ENCODE data around the gene STX1A.

Gene STX1A

DNA sequence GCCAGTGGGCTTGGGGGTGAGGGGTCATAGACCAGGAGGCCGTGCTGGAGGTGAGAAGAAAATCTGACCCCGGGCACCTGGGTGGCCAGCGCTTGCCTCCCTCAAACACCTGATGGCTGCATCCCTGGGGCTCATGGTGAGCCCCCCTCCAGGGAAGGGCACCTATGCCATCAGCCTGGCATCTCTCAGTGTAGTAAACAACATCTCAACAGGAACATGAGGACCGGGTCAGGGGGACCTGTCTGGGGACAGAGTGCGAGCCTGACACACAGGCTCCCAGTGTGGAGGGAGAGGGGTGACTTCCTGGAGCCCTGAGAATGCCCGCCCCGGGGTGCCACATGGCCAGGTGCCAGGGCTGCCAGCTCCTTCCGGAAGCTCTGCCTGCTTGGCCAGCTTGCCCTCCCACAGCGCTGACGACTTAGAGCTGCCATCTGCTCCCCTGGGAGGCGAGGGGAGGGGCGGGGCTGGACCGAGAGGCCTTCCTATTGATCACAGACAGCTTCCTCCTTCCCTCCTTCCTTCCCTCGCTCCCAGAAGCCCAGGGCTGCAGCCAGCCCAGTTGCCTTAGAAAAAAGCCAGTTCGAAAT is 12.3 kb downstream of the STX1A start:
- DNase-seq (ENCODE audit: low read depth in 2 of 2): no peak

DNA sequence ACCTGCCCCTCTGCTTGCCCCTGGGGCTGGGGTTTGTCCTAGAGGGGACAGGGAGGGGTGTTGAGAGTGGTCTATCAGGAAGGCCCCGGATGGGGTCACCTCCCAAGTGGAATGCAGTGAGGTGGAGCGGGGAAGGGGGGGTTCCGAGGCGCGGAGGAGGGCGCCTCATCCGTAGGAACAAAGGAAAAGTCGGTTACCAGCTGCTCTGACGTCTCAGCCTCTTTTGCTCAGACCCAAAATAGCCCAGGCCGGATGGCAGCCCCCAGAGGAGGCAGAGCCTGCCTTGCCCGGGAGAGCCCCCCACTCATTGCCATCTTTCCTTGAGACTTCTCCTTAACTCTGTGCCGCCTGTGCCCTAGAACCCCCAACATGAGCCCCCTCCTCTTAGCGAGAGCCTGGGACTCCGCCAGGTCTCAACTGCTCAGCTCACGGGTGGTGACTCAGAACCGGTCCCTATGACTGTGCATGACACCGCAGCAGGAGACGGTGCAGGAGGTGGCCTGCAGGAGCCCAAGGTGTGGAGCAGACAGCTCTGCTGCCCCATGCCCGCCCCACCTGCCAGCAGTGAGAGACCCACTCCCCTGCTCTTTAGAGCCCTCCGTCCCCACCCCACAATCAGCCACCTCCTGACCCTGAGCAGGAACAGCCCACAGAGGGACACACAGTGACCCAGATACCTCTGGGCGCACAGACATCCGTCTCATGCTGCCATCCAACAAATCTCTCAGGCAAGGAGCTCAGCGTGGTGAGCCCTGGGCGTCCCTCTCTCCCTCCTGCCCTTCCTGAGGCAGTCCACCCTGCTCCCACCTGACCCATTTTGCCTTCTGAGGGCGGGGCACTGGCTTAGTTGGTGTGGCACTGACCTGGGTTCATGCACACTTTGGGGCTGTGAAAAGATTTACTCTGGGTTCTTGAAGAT is 13.1 kb downstream of the STX1A start:
- no peak for DNase-seq (ENCODE audit: low read depth in 2 of 2)

- DNase-seq (ENCODE audit: low read depth in 2 of 2): no peak
Observed at GRCh38 chr7:73705551-73705920, 13.9 kb downstream of the STX1A start.

DNA sequence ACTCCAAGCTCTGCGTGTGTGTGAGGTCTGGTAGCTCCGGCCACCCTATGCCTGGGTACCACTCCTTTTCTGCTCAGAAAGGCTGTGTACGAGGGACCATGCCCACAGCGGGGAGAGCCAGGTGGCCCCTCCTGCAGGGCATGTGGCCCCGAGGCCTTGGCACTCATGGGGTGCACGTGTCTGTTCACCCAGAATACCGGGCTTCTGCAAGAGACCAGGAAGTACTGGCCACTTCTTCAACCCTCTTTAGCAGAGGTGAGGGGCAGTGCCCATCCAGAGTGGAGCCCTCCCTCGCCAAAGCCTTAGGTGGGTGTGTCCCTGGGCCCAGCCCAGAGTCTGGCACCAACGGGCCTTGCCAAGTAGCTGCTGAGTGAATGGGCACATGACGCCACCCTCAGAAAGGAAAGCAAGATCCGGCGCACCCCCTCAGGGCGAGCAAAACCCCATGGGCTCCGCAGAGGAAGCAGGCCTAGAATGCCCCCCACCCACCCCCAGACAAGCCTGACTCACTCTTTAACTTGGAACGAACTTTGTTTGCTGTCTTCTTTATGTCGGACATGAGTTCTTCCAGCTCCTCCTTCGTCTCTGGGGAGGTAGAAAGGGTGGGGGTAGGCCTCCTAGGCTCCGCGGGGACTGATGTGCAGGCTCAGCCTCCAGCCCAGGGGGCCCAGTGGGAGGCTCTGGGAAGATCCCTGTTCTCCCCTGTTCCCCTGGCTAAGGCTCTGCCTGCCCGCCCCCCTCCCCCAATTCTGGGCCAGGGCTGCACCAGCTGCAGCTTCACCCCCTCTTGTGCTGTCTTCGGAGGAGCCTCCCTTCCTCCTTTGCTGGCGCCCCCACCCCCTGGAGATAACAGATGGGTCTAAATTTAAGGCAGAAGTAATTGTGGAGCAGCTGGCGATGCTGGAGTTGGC is 14.6 kb downstream of the STX1A start:
- no peak for DNase-seq (ENCODE audit: low read depth in 2 of 2)

- DNase-seq (ENCODE audit: low read depth in 2 of 2): no peak
Observed at GRCh38 chr7:73703757-73704639, 15.5 kb downstream of the STX1A start.

DNA sequence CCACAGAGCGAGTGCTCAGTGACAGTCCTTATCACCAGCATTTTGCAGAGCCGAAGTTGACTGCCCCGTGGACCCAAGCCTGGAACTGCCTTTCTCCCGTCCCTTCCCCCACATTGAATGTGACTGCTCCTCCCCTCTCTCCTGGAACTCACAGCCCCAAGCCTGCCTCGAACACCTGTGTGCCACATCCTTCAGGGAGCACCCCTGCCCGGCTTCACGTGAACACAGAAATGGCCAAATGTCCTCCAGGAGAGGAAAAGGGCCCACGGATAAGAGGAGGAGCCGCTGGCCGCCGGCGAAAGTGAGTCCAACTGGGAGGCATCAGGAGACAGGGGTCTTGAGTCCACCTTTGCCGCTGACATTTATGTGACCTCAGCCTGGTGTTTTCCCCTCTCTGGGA is 16.2 kb downstream of the STX1A start:
- DNase-seq (ENCODE audit: low read depth in 2 of 2): no peak

DNA sequence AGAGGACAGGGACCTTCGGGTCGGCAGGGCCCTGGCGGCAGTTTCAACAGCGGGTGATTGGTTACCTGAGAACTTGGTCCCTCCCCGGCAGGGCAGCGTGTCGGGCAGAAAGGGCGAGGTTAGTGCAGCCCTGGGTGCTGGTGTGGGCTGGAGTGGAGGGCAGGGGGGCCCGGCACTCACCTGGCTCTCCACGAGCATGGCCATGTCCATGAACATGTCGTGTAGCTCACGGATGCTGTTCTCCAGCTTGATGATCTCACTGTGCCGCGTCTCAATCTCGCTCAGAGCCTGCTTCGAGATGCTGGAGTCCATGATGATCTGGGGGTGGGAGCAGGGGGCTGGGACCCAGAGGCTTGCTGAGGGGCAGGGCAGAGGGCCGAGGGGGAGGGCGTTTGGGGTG is 16.8 kb downstream of the STX1A start:
- DNase-seq (ENCODE audit: low read depth in 2 of 2): no peak

DNA sequence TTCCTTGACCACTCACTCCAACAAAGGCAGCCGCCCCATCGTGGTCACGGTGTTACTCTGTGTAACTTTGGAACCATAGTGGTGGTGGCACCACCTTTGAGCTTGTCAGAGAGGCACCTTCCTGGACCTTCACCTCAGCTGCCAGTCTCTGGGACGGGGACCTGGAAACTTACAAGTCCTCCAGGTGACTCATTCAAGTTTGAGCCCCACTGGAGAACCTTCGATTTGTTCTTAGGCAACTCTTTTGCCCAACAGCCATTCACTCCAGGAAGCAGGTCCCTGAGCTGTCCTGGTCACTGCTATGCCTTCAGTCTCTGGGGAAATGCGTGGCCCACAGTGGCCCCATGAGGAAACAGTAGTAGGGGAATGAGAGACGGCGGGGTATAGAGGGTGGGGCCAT is 17.2 kb downstream of the STX1A start:
- no peak for DNase-seq (ENCODE audit: low read depth in 2 of 2)

DNA sequence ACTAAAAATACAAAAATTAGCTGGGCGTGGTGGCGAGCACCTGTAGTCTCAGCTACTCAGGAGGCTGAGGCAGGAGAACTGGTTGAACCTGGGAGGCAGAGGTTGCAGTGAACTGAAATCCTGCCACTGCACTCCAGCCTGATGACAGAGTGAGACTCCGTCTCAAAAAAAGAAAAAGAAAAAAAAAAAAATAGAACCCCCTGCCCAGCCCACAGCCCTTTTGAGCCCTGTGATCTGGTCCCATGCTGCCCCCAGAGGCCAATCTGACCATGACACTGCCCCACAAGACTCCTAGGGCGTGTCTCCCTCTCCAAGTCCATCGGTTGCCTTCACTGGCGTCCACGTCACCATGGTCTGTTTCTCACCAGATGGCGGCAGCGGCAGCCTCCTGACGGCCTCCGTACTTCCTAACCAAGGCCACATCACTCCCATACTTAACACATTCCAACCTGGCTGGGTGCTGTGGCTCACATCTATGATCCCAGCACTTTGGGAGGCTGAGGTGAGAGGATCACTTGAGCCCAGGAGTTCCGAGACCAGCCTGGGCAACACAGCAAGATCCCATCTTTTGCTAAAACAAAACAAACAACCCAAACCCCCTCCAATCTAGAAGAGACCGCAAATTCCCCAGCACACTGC is 18.0 kb downstream of the STX1A start:
- DNase-seq (ENCODE audit: low read depth in 2 of 2): no peak

- DNase-seq (ENCODE audit: low read depth in 2 of 2): no peak
Observed at GRCh38 chr7:73700581-73701134, 18.8 kb downstream of the STX1A start.

- DNase-seq (ENCODE audit: low read depth in 2 of 2): no peak
Observed at GRCh38 chr7:73700069-73700423, 19.4 kb downstream of the STX1A start.

DNA sequence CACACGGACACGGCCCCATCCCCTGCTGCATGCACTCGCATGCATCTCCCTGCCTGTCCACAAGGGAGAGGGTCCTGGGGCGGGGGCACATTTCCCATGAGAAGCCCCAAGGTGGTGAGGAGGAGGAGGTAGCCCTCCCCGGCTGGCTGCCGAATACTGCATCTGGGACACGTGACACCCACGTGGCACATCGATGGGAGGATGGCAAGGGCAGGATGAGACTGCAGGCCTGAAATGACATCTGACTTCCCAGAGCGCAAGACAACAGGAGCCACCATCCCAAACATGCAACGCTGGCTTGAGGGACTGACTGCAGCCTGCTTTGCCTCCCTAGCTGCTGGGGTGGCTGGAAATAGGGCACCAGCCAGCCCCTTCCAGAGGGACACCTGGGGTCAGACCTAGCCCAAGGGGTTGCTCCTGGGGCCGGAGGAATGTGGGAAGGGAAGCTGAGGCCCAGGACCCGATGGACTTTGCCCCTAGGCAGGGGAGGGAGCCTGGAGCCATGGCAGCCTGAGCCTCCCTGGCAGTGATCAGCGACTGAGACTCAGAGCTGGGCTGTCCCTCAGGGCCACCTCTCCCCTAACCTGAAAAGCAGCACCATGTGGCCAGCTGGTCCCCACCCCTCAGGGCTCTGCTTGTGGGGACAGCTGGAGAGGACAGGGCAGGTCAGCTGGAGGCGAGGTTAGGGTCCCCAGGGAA is 19.9 kb downstream of the STX1A start:
- no peak for DNase-seq (ENCODE audit: low read depth in 2 of 2)

GRCh38 chr7:73698410-73698809 is 21.1 kb downstream of the STX1A start:
- DNase-seq (ENCODE audit: low read depth in 2 of 2): no peak

- DNase-seq (ENCODE audit: low read depth in 2 of 2): no peak
Observed at GRCh38 chr7:73696372-73696771, 23.1 kb downstream of the STX1A start.

GRCh38 chr7:73690646-73691045 is 28.8 kb downstream of the STX1A start:
- DNase-seq (ENCODE audit: low read depth in 2 of 2): no peak

GRCh38 chr7:73688288-73688687 is 31.2 kb downstream of the STX1A start:
- no peak for DNase-seq (ENCODE audit: low read depth in 2 of 2)

GRCh38 chr7:73685311-73685710 is 34.2 kb downstream of the STX1A start:
- DNase-seq (ENCODE audit: low read depth in 2 of 2): no peak

DNA sequence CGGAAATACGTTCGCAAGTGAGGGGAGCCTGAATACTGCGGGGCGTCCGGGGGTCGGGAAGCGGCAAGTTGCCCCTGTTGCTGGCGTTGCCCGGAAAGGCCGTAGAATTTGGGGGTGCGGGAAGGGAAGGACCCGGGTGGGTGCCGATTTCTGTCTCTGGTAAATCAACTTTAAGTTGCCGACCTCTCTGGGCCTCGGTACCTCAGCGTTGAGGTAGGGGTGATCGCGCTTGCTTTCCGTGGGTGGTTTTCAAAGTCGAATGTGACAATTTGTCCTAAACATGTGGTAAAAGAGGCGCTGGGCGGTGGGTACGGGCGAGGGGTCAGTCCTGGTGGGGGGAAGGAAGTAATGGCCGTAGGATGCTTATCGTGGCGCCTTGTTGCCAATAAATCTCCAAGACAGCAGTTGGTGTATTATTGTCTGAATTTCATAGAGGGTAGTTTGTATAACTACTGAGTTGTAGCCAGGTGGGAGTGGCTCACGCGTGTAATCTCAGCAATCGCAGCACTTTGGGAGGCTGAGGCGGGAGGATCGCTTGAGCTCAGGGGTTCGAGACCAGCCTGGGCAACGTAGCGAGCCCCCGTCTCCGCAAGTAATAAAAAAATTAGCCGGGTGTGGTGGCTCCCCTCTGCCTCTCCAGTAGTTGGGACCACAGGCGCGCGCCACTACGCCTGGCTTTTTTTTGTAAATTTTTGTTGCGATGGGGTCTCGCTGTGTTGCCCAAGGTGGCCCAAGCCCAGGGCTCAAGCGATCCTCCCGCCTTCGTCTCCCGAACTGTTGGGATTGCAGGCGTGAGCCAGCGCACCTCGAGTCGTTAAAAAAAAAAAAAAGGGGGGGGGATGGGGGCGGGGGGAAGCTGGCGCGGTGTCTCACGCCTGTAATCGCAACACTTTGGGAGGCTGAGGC is 35.4 kb downstream of the STX1A start:
- DNase-seq (ENCODE audit: low read depth in 2 of 2): no peak

All from stimulated activated CD8-positive, alpha-beta memory T cell treated with anti-CD3 and anti-CD28 coated beads, Interleukin-2, amount 100 ng/mL, for 1 hour (primary cell).